ENCODE data around the gene TPP2. TPM values are rescaled to one million over a fixed set of nuclear protein-coding genes. Genes with fewer than 3 reads are reported as not detected.

The TPP2 gene
- total and polyA plus RNA-seq, 10 donors, result 19.5 to 95.5 (median 55.1) TPM

GRCh38 chr13:102563267-102563666, 33.5 kb upstream of the TPP2 start:
- no peak overlapping the region for H3K4me3 ChIP-seq
- DNase-seq, result no peak
- intact Hi-C loops (cut with DNase I; ENCODE audit: low total_unique reads), result no loop called here
- H3K36me3 ChIP-seq, result no peaks in the 10 kb centered on the region
- H3K27me3 ChIP-seq (replicated peaks in 1 of 7), result peaks cover 0 to 21% (median 0%) of the 10 kb centered on the region in 7 donors
- H3K9me3 ChIP-seq, result no peaks in the 10 kb centered on the region
- no peaks in the 10 kb centered on the region for H3K4me1 ChIP-seq
- 65 to 97% (median 88%) methylated on average over 2 of the region's 2 CpGs for WGBS, 5 donors
- no peak for TF ChIP-seq POLR2A (IDR thresholded peaks at IDR 0.05)
- no peak for TF ChIP-seq CTCF (IDR thresholded peaks at IDR 0.05 in 8 of 11, conservative IDR thresholded peaks at IDR 0.05 in 3 of 11)
- no peak for TF ChIP-seq POLR2AphosphoS5 (IDR thresholded peaks at IDR 0.05)
- no peak overlapping the region for H3K27ac ChIP-seq

GRCh38 chr13:102564564-102564963, 32.2 kb upstream of the TPP2 start:
- H3K36me3 ChIP-seq, result no peaks in the 10 kb centered on the region
- no peak overlapping the region for H3K4me3 ChIP-seq
- TF ChIP-seq POLR2AphosphoS5 (IDR thresholded peaks at IDR 0.05) (no peak), POLR2A (IDR thresholded peaks at IDR 0.05) (no peak), CTCF (IDR thresholded peaks at IDR 0.05 in 8 of 11, conservative IDR thresholded peaks at IDR 0.05 in 3 of 11) (no peak)
- H3K9me3 ChIP-seq, result no peaks in the 10 kb centered on the region
- 80 to 97% (median 90%) methylated on average over 4 of the region's 4 CpGs for WGBS, 5 donors
- intact Hi-C loops (cut with DNase I; ENCODE audit: low total_unique reads), result no loop called here
- no peak for DNase-seq
- peaks cover 0 to 21% (median 0%) of the 10 kb centered on the region in 7 donors for H3K27me3 ChIP-seq (replicated peaks in 1 of 7)
- H3K4me1 ChIP-seq, result no peaks in the 10 kb centered on the region
- no peak overlapping the region for H3K27ac ChIP-seq

- Histone ChIP-seq H3K9me3 (no peaks in the 10 kb centered on the region), H3K36me3 (no peaks in the 10 kb centered on the region), H3K27ac (no peak overlapping the region), H3K4me1 (no peaks in the 10 kb centered on the region), H3K4me3 (no peak overlapping the region), H3K27me3 (replicated peaks in 1 of 7) (peaks cover 0 to 24% (median 0%) of the 10 kb centered on the region in 7 donors)
- intact Hi-C loops (cut with DNase I; ENCODE audit: low total_unique reads), result no loop called here
- WGBS, 5 donors, result 58 to 76% (median 74%) methylated on average over 1 of the region's 1 CpG
- no peak for TF ChIP-seq CTCF (IDR thresholded peaks at IDR 0.05 in 8 of 11, conservative IDR thresholded peaks at IDR 0.05 in 3 of 11)
- no peak for TF ChIP-seq POLR2AphosphoS5 (IDR thresholded peaks at IDR 0.05)
- no peak for TF ChIP-seq POLR2A (IDR thresholded peaks at IDR 0.05)
- DNase-seq, result no peak
Observed at GRCh38 chr13:102566513-102566912, 30.3 kb upstream of the TPP2 start.

GRCh38 chr13:102567857-102568256, 28.9 kb upstream of the TPP2 start:
- Histone ChIP-seq H3K27me3 (replicated peaks in 1 of 7) (peaks cover 0 to 24% (median 0%) of the 10 kb centered on the region in 7 donors), H3K9me3 (no peaks in the 10 kb centered on the region), H3K36me3 (no peaks in the 10 kb centered on the region), H3K4me3 (no peak overlapping the region), H3K4me1 (no peaks in the 10 kb centered on the region), H3K27ac (no peak overlapping the region)
- no peak for TF ChIP-seq CTCF (IDR thresholded peaks at IDR 0.05 in 8 of 11, conservative IDR thresholded peaks at IDR 0.05 in 3 of 11)
- no peak for TF ChIP-seq POLR2A (IDR thresholded peaks at IDR 0.05)
- no peak for TF ChIP-seq POLR2AphosphoS5 (IDR thresholded peaks at IDR 0.05)
- no peak for DNase-seq
- intact Hi-C loops (cut with DNase I; ENCODE audit: low total_unique reads), result no loop called here
- 73 to 93% (median 83%) methylated on average over 3 to 4 of the region's 4 CpGs for WGBS, 5 donors
